H4 (cell line): ENCODE measurements around the gene CHURC1. TPM values are rescaled to one million over a fixed set of nuclear protein-coding genes. Genes with fewer than 3 reads are reported as not detected.
A peak's percentile ranks its signal among the peaks of the same experiment; 100 is the strongest.

ENCODE experiments used
- DNase-seq: peaks from one replicate; pipeline ENCODE4 v3.0.0-alpha.2; 2015; ENCODE audit warnings: low spot score
- total RNA-seq: library from RNA; depleted of rRNA; stranded (reverse); fragments of >200 nt; shearing (Covaris generic); gene quantifications from 2 replicates; pipeline ENCODE4 v1.2.3, GENCODE V29; 2014; rRNA removed

The CHURC1 gene
- total RNA-seq: 77.0 and 92.5 TPM in 2 replicates

- DNase-seq: peak; percentile 98
Measured at GRCh38 chr14:64914237-64915028, at the start of gene CHURC1. TSS of gene CHURC1 (plus strand) at chr14:64914455. CDS start at chr14:64914496, 41 bp downstream.

GRCh38 chr14:64865109-64865508, 49.1 kb upstream of the CHURC1 start:
- no peak for DNase-seq

GRCh38 chr14:64865992-64866391, 48.3 kb upstream of the CHURC1 start:
- DNase-seq: no peak

- DNase-seq: no peak
Measured at GRCh38 chr14:64867182-64867581, 47.1 kb upstream of the CHURC1 start.

- no peak for DNase-seq
Measured at GRCh38 chr14:64868379-64868778, 45.9 kb upstream of the CHURC1 start.

GRCh38 chr14:64868841-64869240, 45.4 kb upstream of the CHURC1 start:
- DNase-seq: no peak

- no peak for DNase-seq
Measured at GRCh38 chr14:64870160-64870559, 44.1 kb upstream of the CHURC1 start.

- no peak for DNase-seq
Measured at GRCh38 chr14:64871344-64871743, 42.9 kb upstream of the CHURC1 start.

GRCh38 chr14:64873506-64874219, 40.6 kb upstream of the CHURC1 start:
- no peak for DNase-seq

GRCh38 chr14:64875350-64875749, 38.9 kb upstream of the CHURC1 start:
- no peak for DNase-seq

GRCh38 chr14:64877846-64878245, 36.4 kb upstream of the CHURC1 start:
- DNase-seq: no peak

- no peak for DNase-seq
Measured at GRCh38 chr14:64878837-64879634, 35.2 kb upstream of the CHURC1 start.

GRCh38 chr14:64879635-64880220, 34.5 kb upstream of the CHURC1 start, which contains the start of gene SPTB:
TSS of gene SPTB (minus strand) at chr14:64879907. CDS start at chr14:64823094, 56,813 bp downstream.
- DNase-seq: no peak

- DNase-seq: no peak
Measured at GRCh38 chr14:64880221-64881121, 33.8 kb upstream of the CHURC1 start.

GRCh38 chr14:64885559-64885958, 28.7 kb upstream of the CHURC1 start:
- no peak for DNase-seq

GRCh38 chr14:64889352-64889751, 24.9 kb upstream of the CHURC1 start:
- DNase-seq: no peak

GRCh38 chr14:64891173-64891838, 22.9 kb upstream of the CHURC1 start:
- DNase-seq: no peak

GRCh38 chr14:64891839-64892375, 22.3 kb upstream of the CHURC1 start:
- DNase-seq: peak; percentile 55

- DNase-seq: no peak
Measured at GRCh38 chr14:64899958-64900357, 14.3 kb upstream of the CHURC1 start.

- no peak for DNase-seq
Measured at GRCh38 chr14:64906022-64906421, 8.2 kb upstream of the CHURC1 start.
